ENCODE results near the gene WIPF1. TPM values are rescaled to one million over a fixed set of nuclear protein-coding genes. Genes with fewer than 3 reads are reported as not detected.
A peak's percentile ranks its signal among the peaks of the same experiment; 100 is the strongest.

Gene WIPF1
- total and polyA plus RNA-seq, 8 donors: 30.7 to 117 (median 33.4) TPM

GRCh38 chr2:174607584-174607983, 10.0 kb upstream of the WIPF1 start:
- Histone ChIP-seq H3K4me1 (peaks cover 0 to 51% of the 10 kb centered on the region in 2 donors), H3K9me3 (no peaks in the 10 kb centered on the region), H3K36me3 (peaks cover 0 to 10% of the 10 kb centered on the region in 2 donors), H3K4me3 (no peak overlapping the region), H3K27ac (no peak overlapping the region), H3K27me3 (no peaks in the 10 kb centered on the region)
- intact Hi-C loops (cut with DNase I): loop anchor here in 1 of 2 donors (10.0 kb wide), 2 partner anchors 77 to 143 kb away; no protein-coding TSS in a partner anchor
- DNase-seq (no peak), ATAC-seq (no peak)
- TF ChIP-seq, protein P1, sequence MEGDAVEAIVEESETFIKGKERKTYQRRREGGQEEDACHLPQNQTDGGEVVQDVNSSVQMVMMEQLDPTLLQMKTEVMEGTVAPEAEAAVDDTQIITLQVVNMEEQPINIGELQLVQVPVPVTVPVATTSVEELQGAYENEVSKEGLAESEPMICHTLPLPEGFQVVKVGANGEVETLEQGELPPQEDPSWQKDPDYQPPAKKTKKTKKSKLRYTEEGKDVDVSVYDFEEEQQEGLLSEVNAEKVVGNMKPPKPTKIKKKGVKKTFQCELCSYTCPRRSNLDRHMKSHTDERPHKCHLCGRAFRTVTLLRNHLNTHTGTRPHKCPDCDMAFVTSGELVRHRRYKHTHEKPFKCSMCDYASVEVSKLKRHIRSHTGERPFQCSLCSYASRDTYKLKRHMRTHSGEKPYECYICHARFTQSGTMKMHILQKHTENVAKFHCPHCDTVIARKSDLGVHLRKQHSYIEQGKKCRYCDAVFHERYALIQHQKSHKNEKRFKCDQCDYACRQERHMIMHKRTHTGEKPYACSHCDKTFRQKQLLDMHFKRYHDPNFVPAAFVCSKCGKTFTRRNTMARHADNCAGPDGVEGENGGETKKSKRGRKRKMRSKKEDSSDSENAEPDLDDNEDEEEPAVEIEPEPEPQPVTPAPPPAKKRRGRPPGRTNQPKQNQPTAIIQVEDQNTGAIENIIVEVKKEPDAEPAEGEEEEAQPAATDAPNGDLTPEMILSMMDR (IDR thresholded peaks at IDR 0.05): no peak

GRCh38 chr2:174606336-174606735, 8.7 kb upstream of the WIPF1 start:
- Histone ChIP-seq H3K27me3 (no peaks in the 10 kb centered on the region), H3K4me3 (no peak overlapping the region), H3K4me1 (peaks cover 0 to 55% of the 10 kb centered on the region in 2 donors), H3K9me3 (no peaks in the 10 kb centered on the region), H3K27ac (peak overlapping the region in 1 of 2 donors; percentile 38), H3K36me3 (peaks cover 0 to 10% of the 10 kb centered on the region in 2 donors)
- DNase-seq (peak in 1 of 4 donors; percentile 17), ATAC-seq (peak; percentile 33)
- TF ChIP-seq, protein P1 (IDR thresholded peaks at IDR 0.05): no peak
- intact Hi-C loops (cut with DNase I): loop anchor here in 1 of 2 donors (10.0 kb wide), 2 partner anchors 78 to 142 kb away; no protein-coding TSS in a partner anchor

DNA sequence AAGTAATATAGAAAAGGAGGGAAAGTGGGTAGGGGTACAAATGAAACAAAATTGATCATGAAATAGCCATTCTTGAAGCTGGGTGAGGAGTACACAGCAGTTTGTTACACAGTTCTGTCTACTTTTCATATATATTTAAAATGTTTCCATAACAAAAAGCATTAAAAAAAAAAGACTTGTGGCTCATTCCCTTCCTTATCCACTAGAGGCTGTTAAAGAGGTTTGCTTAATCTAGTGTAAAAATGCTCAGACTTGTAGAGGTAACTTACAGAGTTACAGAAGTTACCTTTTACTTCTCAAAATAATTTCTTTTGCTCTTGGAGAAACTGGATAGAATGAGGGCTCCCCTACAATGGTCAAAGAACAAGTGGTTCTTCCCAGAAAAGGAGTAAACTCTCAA, 8.1 kb upstream of the WIPF1 start:
- no peak for DNase-seq
- H3K4me3 ChIP-seq: no peak overlapping the region
- ATAC-seq: peak; percentile 19
- no peak overlapping the region for H3K27ac ChIP-seq
- no peaks in the 10 kb centered on the region for H3K9me3 ChIP-seq
- no peaks in the 10 kb centered on the region for H3K27me3 ChIP-seq
- peaks cover 0 to 10% of the 10 kb centered on the region in 2 donors for H3K36me3 ChIP-seq
- TF ChIP-seq, protein P1 (IDR thresholded peaks at IDR 0.05): peak in 1 of 2 donors; percentile 24
- H3K4me1 ChIP-seq: peaks cover 0 to 55% of the 10 kb centered on the region in 2 donors
- intact Hi-C loops (cut with DNase I): loop anchor here in 1 of 2 donors (10.0 kb wide), 2 partner anchors 79 to 141 kb away; no protein-coding TSS in a partner anchor

DNA sequence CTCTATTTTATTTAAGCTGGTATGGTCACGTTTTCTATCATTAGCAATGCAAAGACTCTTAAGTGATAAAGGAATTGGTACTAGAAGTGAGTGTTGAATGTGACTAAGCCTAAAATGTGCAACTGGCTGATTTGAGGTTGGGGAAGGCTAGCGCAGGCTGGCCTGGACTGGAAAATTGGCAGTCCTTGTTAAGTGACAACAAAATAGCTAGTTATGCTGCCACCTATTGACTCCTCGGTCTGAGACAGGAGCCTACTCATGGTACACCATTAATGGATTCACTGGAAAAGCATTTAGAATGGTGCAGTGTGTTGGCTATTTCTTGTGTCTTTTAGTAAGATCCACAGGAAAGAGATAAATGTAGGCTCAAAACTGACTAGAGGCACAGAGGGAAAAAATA, 5.7 kb upstream of the WIPF1 start:
- Histone ChIP-seq H3K27me3 (no peaks in the 10 kb centered on the region), H3K4me1 (peaks cover 0 to 63% of the 10 kb centered on the region in 2 donors), H3K36me3 (no peaks in the 10 kb centered on the region), H3K9me3 (no peaks in the 10 kb centered on the region), H3K27ac (no peak overlapping the region), H3K4me3 (no peak overlapping the region)
- TF ChIP-seq, protein P1 (IDR thresholded peaks at IDR 0.05): peak in 1 of 2 donors; percentile 16
- ATAC-seq (peak; percentile 79), DNase-seq (peak in 2 of 4 donors; percentile 44 to 53)
- intact Hi-C loops (cut with DNase I): loop anchor here in 1 of 2 donors (10.0 kb wide), 2 partner anchors 82 to 138 kb away; no protein-coding TSS in a partner anchor

GRCh38 chr2:174602745-174603144, 5.1 kb upstream of the WIPF1 start:
- no peak for DNase-seq
- intact Hi-C loops (cut with DNase I): loop anchor here in 1 of 2 donors (10.0 kb wide), 2 partner anchors 82 to 138 kb away; no protein-coding TSS in a partner anchor
- Histone ChIP-seq H3K27ac (no peak overlapping the region), H3K9me3 (no peaks in the 10 kb centered on the region), H3K4me3 (no peak overlapping the region), H3K4me1 (peaks cover 0 to 65% of the 10 kb centered on the region in 2 donors), H3K36me3 (no peaks in the 10 kb centered on the region), H3K27me3 (no peaks in the 10 kb centered on the region)
- ATAC-seq: no peak
- TF ChIP-seq, protein P1 (IDR thresholded peaks at IDR 0.05): no peak
